ENCODE measurements around the gene VCL. TPM values are rescaled to one million over a fixed set of nuclear protein-coding genes. Genes with fewer than 3 reads are reported as not detected.
A peak's percentile ranks its signal among the peaks of the same experiment; 100 is the strongest.

The VCL gene
- polyA plus RNA-seq, 1 of the 3 experiments (the other 2 are of a cell fraction), result 147 TPM

DNA sequence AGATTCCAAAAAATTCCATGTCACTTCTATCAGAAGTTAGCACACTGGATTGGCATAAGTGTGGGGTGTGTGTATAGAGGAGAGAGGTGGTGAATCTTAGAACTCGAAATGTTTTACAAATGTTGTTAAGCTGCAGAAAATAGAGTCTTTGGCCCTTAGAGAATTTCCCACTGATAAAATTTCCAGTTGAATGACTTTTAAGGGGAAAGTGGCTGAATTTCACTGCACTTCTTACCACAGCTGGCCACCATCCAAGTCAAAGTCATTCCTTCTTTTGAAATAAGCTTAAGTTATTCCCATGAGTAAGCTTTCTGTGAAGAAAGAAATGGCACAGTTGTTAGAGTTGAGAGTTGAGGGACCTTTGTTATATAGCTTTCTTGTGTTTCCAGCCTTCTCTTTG is 13.9 kb downstream of the VCL start:
- DNase-seq, result no peak
- Histone ChIP-seq H2AFZ (ENCODE audit: low read depth) (no peak overlapping the region), H3K4me2 (peak overlapping the region; percentile 46), H3K9ac (peak overlapping the region; percentile 10; the same call in 1 of the 2 replicates), H3K27ac (ENCODE audit: low read depth in 2 of 2, low read length in 1 of 2) (peak overlapping the region; percentile 26 to 93; a peak in 3 of 4 replicates), H3K4me3 (ENCODE audit: low read depth in 2 of 2, low read length in 1 of 2) (no peak overlapping the region; a peak in 1 of 4 replicates), H4K20me1 (ENCODE audit: insufficient read depth) (peaks cover 93% of the 10 kb centered on the region), H3K9me3 (no peaks in the 10 kb centered on the region), H3K9me2 (no peaks in the 10 kb centered on the region), H3K36me3 (replicated peaks in 1 of 2; ENCODE audit: control insufficient read depth in 1 of 2, insufficient read depth in 2 of 2, low read length in 1 of 2) (peaks cover 0 to 23% of the 10 kb centered on the region in 2 experiments), H3F3A (replicated peaks; ENCODE audit: insufficient read depth) (peaks cover 64% of the 10 kb centered on the region), H3K79me2 (ENCODE audit: insufficient read depth) (peaks cover 97% of the 10 kb centered on the region), H3K4me1 (ENCODE audit: control insufficient read depth in 1 of 2, insufficient read depth in 2 of 2, low read depth in 1 of 2, low read length in 1 of 2) (peaks cover 3 to 67% of the 10 kb centered on the region in 2 experiments), H3K27me3 (ENCODE audit: insufficient read depth) (no peaks in the 10 kb centered on the region)
- 52% methylated on average over 1 of the region's 1 CpG for WGBS (ENCODE audit: low lambda C conversion rate)
- CTCF ChIA-PET, result interaction anchor here (0.8 to 1.1 kb wide), 3 partner anchors 8 to 71 kb away, joined by 3 to 4 read pairs (median 3); no protein-coding TSS in a partner anchor
- POLR2A ChIA-PET, result no interaction called here
- TF ChIP-seq RCOR1 (IDR thresholded peaks at IDR 0.05; ENCODE audit: low read length) (no peak), MEF2A (IDR thresholded peaks at IDR 0.05; ENCODE audit: borderline replicate concordance, low read depth) (no peak), CHD2 (IDR thresholded peaks at IDR 0.05; ENCODE audit: low read length, partially characterized antibody) (no peak), SIN3A (IDR thresholded peaks at IDR 0.05; ENCODE audit: borderline replicate concordance, low read depth, low read length) (no peak), TCF12 (IDR thresholded peaks at IDR 0.05) (peak; percentile 51; the same call in 1 of the 2 replicates), TAF1 (IDR thresholded peaks at IDR 0.05; ENCODE audit: borderline replicate concordance, low read depth, low read length) (no peak), MXI1 (IDR thresholded peaks at IDR 0.05; ENCODE audit: low read depth, low read length) (no peak), RAD21 (IDR thresholded peaks at IDR 0.05; ENCODE audit: low read length) (no peak), NFIC (IDR thresholded peaks at IDR 0.05; ENCODE audit: borderline replicate concordance) (peak; percentile 82), GATA2 (CRISPR knock-in tag; IDR thresholded peaks at IDR 0.05) (no peak), JUND (IDR thresholded peaks at IDR 0.05) (no peak), FOSL2 (IDR thresholded peaks at IDR 0.05; ENCODE audit: borderline replicate concordance, low read depth) (no peak), FOXJ3 (CRISPR knock-in tag; IDR thresholded peaks at IDR 0.05) (no peak), FOXM1 (IDR thresholded peaks at IDR 0.05; ENCODE audit: low read depth) (no peak), SMC3 (IDR thresholded peaks at IDR 0.05; ENCODE audit: low read depth, low read length) (no peak), TEAD4 (IDR thresholded peaks at IDR 0.05; ENCODE audit: borderline replicate concordance, insufficient read depth) (0 out of 2 replicates have a peak, but pooled peaks have one; percentile 18), EP300 (IDR thresholded peaks at IDR 0.05; ENCODE audit: borderline replicate concordance in 1 of 2, low read depth in 1 of 2, low read length in 1 of 2) (no peak), RFX5 (IDR thresholded peaks at IDR 0.05; ENCODE audit: low read length) (no peak)
- TF ChIP-seq, protein P1, sequence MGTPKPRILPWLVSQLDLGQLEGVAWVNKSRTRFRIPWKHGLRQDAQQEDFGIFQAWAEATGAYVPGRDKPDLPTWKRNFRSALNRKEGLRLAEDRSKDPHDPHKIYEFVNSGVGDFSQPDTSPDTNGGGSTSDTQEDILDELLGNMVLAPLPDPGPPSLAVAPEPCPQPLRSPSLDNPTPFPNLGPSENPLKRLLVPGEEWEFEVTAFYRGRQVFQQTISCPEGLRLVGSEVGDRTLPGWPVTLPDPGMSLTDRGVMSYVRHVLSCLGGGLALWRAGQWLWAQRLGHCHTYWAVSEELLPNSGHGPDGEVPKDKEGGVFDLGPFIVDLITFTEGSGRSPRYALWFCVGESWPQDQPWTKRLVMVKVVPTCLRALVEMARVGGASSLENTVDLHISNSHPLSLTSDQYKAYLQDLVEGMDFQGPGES (IDR thresholded peaks at IDR 0.05; ENCODE audit: low read depth, low read length), result no peak
- TF ChIP-seq, protein P2, sequence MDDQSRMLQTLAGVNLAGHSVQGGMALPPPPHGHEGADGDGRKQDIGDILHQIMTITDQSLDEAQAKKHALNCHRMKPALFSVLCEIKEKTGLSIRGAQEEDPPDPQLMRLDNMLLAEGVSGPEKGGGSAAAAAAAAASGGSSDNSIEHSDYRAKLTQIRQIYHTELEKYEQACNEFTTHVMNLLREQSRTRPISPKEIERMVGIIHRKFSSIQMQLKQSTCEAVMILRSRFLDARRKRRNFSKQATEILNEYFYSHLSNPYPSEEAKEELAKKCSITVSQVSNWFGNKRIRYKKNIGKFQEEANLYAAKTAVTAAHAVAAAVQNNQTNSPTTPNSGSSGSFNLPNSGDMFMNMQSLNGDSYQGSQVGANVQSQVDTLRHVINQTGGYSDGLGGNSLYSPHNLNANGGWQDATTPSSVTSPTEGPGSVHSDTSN (IDR thresholded peaks at IDR 0.05), result no peak
- TF ChIP-seq, protein P3, sequence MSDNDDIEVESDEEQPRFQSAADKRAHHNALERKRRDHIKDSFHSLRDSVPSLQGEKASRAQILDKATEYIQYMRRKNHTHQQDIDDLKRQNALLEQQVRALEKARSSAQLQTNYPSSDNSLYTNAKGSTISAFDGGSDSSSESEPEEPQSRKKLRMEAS (IDR thresholded peaks at IDR 0.05; ENCODE audit: low read depth), result no peak
- TF ChIP-seq, protein P4, sequence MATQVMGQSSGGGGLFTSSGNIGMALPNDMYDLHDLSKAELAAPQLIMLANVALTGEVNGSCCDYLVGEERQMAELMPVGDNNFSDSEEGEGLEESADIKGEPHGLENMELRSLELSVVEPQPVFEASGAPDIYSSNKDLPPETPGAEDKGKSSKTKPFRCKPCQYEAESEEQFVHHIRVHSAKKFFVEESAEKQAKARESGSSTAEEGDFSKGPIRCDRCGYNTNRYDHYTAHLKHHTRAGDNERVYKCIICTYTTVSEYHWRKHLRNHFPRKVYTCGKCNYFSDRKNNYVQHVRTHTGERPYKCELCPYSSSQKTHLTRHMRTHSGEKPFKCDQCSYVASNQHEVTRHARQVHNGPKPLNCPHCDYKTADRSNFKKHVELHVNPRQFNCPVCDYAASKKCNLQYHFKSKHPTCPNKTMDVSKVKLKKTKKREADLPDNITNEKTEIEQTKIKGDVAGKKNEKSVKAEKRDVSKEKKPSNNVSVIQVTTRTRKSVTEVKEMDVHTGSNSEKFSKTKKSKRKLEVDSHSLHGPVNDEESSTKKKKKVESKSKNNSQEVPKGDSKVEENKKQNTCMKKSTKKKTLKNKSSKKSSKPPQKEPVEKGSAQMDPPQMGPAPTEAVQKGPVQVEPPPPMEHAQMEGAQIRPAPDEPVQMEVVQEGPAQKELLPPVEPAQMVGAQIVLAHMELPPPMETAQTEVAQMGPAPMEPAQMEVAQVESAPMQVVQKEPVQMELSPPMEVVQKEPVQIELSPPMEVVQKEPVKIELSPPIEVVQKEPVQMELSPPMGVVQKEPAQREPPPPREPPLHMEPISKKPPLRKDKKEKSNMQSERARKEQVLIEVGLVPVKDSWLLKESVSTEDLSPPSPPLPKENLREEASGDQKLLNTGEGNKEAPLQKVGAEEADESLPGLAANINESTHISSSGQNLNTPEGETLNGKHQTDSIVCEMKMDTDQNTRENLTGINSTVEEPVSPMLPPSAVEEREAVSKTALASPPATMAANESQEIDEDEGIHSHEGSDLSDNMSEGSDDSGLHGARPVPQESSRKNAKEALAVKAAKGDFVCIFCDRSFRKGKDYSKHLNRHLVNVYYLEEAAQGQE (IDR thresholded peaks at IDR 0.05; ENCODE audit: low read depth, low read length), result no peak
- TF ChIP-seq, protein P5, sequence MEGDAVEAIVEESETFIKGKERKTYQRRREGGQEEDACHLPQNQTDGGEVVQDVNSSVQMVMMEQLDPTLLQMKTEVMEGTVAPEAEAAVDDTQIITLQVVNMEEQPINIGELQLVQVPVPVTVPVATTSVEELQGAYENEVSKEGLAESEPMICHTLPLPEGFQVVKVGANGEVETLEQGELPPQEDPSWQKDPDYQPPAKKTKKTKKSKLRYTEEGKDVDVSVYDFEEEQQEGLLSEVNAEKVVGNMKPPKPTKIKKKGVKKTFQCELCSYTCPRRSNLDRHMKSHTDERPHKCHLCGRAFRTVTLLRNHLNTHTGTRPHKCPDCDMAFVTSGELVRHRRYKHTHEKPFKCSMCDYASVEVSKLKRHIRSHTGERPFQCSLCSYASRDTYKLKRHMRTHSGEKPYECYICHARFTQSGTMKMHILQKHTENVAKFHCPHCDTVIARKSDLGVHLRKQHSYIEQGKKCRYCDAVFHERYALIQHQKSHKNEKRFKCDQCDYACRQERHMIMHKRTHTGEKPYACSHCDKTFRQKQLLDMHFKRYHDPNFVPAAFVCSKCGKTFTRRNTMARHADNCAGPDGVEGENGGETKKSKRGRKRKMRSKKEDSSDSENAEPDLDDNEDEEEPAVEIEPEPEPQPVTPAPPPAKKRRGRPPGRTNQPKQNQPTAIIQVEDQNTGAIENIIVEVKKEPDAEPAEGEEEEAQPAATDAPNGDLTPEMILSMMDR (IDR thresholded peaks at IDR 0.05), result no peak
- TF ChIP-seq, protein P6, sequence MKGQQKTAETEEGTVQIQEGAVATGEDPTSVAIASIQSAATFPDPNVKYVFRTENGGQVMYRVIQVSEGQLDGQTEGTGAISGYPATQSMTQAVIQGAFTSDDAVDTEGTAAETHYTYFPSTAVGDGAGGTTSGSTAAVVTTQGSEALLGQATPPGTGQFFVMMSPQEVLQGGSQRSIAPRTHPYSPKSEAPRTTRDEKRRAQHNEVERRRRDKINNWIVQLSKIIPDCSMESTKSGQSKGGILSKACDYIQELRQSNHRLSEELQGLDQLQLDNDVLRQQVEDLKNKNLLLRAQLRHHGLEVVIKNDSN (IDR thresholded peaks at IDR 0.05; ENCODE audit: borderline replicate concordance, low read depth), result no peak

Data from SK-N-SH (cell line).